Activated CD8-positive, alpha-beta T cell treated with anti-CD3 and anti-CD28 coated beads for 36 hours (primary cell): ENCODE measurements around the gene PGA3. TPM values are rescaled to one million over a fixed set of nuclear protein-coding genes. Genes with fewer than 3 reads are reported as not detected.
"Not testable (repeated sequence)": the region's sequence is repeated elsewhere in the genome, so short reads cannot be mapped to it uniquely, and the experiment has no call there.

Experiments
- ATAC-seq: fragments of 200-7000 bp; cut with Tn5 transposase; one replicate; pipeline ENCODE4 v1.10.0; 2021; ENCODE audit warnings: mild to moderate bottlenecking, moderate library complexity
- CTCF ChIA-PET: fragments of 350-600 bp; sonication (Branson Sonifier 250); formaldehyde crosslinking; loops from one replicate; lab custom pipeline; 2021; ENCODE audit warnings: antibody characterized with exemption; lab: Charles Lee
- POLR2A ChIA-PET: fragments of 350-600 bp; sonication (Branson Sonifier 250); formaldehyde crosslinking; loops from one replicate; lab custom pipeline; 2021; ENCODE audit warnings: antibody characterized with exemption; lab: Charles Lee
- DNase-seq: peaks from one replicate; pipeline ENCODE4 v3.0.0-alpha.2; 2020
- H3K27ac Mint-ChIP-seq: one replicate; pipeline ENCODE4 v1.8.0; 2021; ENCODE audit warnings: mild to moderate bottlenecking, mixed read lengths
- H3K27me3 Mint-ChIP-seq: one replicate; pipeline ENCODE4 v1.8.0; 2021; ENCODE audit warnings: mixed read lengths
- H3K36me3 Mint-ChIP-seq: one replicate; pipeline ENCODE4 v1.8.0; 2021; ENCODE audit warnings: low read depth, mixed read lengths
- H3K4me1 Mint-ChIP-seq: one replicate; pipeline ENCODE4 v1.8.0; 2021; ENCODE audit warnings: low read depth, mixed read lengths
- H3K4me3 Mint-ChIP-seq: one replicate; pipeline ENCODE4 v1.8.0; 2021; ENCODE audit warnings: mild to moderate bottlenecking, moderate library complexity, mixed read lengths
- H3K9me3 Mint-ChIP-seq: one replicate; pipeline ENCODE4 v1.8.0; 2021; ENCODE audit warnings: mixed read lengths
- CTCF ChIP-seq: fragments of 200-600 bp; IDR thresholded peaks from one replicate; pipeline ENCODE4 v1.8.0; 2022; ENCODE audit warnings: antibody characterized with exemption, mild to moderate bottlenecking
- intact Hi-C: fragments of 100-400 bp; cut with micrococcal nuclease; formaldehyde crosslinking; loops from one replicate; pipeline ENCODE4 v1.10.0; 2022
- total RNA-seq, 2 experiments: library from RNA; stranded (reverse); gene quantifications; one replicate each; pipeline ENCODE4 v1.2.3, GENCODE V29; 2021

The PGA3 gene
- total RNA-seq, 2 experiments from 2014 or later = not detected

GRCh38 chr11:61162092-61162941 is 41.0 kb upstream of the PGA3 start:
- peak overlapping the region; percentile 91 for H3K27ac Mint-ChIP-seq
- TF ChIP-seq CTCF = no peak
- ChIA-PET POLR2A (interaction anchor here (0.9 to 1.1 kb wide), 2 partner anchors 7 to 151 kb away, joined by 3 to 7 read pairs; no protein-coding TSS in a partner anchor), CTCF (interaction anchor here (1.0 kb wide), 1 partner anchor 50 kb away, joined by 3 read pairs; no protein-coding TSS in a partner anchor)
- no peaks in the 10 kb centered on the region for H3K36me3 Mint-ChIP-seq
- ATAC-seq = no peak
- DNase-seq = peak; percentile 73
- intact Hi-C loops = no loop called here
- peak overlapping the region; percentile 89 for H3K4me3 Mint-ChIP-seq
- H3K27me3 Mint-ChIP-seq = no peaks in the 10 kb centered on the region
- H3K4me1 Mint-ChIP-seq = peaks cover 59% of the 10 kb centered on the region
- peaks cover 2% of the 10 kb centered on the region for H3K9me3 Mint-ChIP-seq

- intact Hi-C loops = no loop called here
- peaks cover 63% of the 10 kb centered on the region for H3K4me1 Mint-ChIP-seq
- ATAC-seq = no peak
- TF ChIP-seq CTCF = no peak
- H3K4me3 Mint-ChIP-seq = no peak overlapping the region
- no peaks in the 10 kb centered on the region for H3K36me3 Mint-ChIP-seq
- ChIA-PET POLR2A (interaction anchor here (0.5 to 0.9 kb wide), 3 partner anchors 9 to 176 kb away, joined by 3 read pairs; no protein-coding TSS in a partner anchor), CTCF (no interaction called here)
- peaks cover 2% of the 10 kb centered on the region for H3K9me3 Mint-ChIP-seq
- H3K27ac Mint-ChIP-seq = peak overlapping the region; percentile 91
- H3K27me3 Mint-ChIP-seq = no peaks in the 10 kb centered on the region
- no peak for DNase-seq
Observed at GRCh38 chr11:61163021-61163420, 40.3 kb upstream of the PGA3 start.

GRCh38 chr11:61163714-61164605 is 39.4 kb upstream of the PGA3 start:
- Mint-ChIP-seq H3K4me1 (peaks cover 60% of the 10 kb centered on the region), H3K36me3 (no peaks in the 10 kb centered on the region), H3K4me3 (peak overlapping the region; percentile 18), H3K27me3 (no peaks in the 10 kb centered on the region), H3K27ac (peak overlapping the region; percentile 91), H3K9me3 (peaks cover 2% of the 10 kb centered on the region)
- ATAC-seq (peak; percentile 18), DNase-seq (peak; percentile 72)
- TF ChIP-seq CTCF = no peak
- CTCF ChIA-PET = no interaction called here
- POLR2A ChIA-PET = interaction anchor here (0.5 to 0.9 kb wide), 3 partner anchors 10 to 177 kb away, joined by 3 read pairs; no protein-coding TSS in a partner anchor
- intact Hi-C loops = no loop called here

DNA sequence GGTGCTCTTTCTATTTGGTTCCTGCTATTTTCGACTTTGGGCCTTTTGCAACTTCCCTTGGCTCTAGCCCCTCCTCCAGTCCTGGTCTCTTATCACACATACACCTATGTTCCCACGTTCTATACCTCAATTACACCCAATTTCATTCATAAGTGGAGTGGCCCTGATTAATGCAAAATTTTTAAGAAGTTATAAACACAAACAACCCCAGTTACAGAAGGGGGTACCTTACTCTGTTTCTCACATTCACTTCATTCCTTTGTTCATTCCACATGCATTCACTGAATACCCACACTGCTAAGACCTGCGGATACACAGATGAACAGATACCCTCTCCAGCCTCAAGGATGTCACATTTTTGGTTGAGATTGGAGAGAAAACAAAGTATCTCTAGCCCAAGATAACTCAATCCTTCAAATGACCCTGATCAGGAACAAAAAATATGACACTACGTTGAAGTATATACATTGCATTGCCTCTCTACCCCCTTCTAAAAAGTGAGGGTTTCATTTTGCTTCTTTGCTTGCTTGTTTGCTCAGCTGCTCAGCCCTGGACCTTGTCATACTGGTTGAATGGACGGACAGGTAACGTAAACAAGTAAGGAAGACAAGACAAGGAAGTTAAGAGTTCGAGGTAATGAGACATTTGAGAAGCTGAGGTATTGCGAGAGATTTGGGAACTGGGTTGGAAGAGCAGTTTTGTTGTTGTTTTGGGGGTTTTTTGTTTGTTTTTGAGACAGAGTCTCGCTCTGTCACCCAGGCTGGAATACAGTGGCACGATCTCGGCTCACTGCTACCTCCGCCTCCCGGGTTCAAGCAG is 38.5 kb upstream of the PGA3 start:
- no peaks in the 10 kb centered on the region for H3K36me3 Mint-ChIP-seq
- intact Hi-C loops = no loop called here
- no peak for DNase-seq
- H3K4me1 Mint-ChIP-seq = peaks cover 58% of the 10 kb centered on the region
- H3K9me3 Mint-ChIP-seq = peaks cover 2% of the 10 kb centered on the region
- ChIA-PET POLR2A (no interaction called here), CTCF (no interaction called here)
- peak overlapping the region; percentile 91 for H3K27ac Mint-ChIP-seq
- peak overlapping the region; percentile 18 for H3K4me3 Mint-ChIP-seq
- no peak for TF ChIP-seq CTCF
- no peak for ATAC-seq
- no peaks in the 10 kb centered on the region for H3K27me3 Mint-ChIP-seq

GRCh38 chr11:61165785-61166184 is 37.5 kb upstream of the PGA3 start:
- H3K4me3 Mint-ChIP-seq, H3K27ac Mint-ChIP-seq, H3K9me3 Mint-ChIP-seq, DNase-seq, POLR2A ChIA-PET, ATAC-seq, intact Hi-C loops, CTCF ChIA-PET, H3K27me3 Mint-ChIP-seq, H3K36me3 Mint-ChIP-seq: not testable (repeated sequence)
- peaks cover 48% of the 10 kb centered on the region for H3K4me1 Mint-ChIP-seq

- H3K9me3 Mint-ChIP-seq, CTCF ChIA-PET, POLR2A ChIA-PET, intact Hi-C loops, H3K36me3 Mint-ChIP-seq, H3K27ac Mint-ChIP-seq, ATAC-seq, DNase-seq, H3K27me3 Mint-ChIP-seq, H3K4me3 Mint-ChIP-seq: not testable (repeated sequence)
- peaks cover 47% of the 10 kb centered on the region for H3K4me1 Mint-ChIP-seq
Observed at GRCh38 chr11:61166331-61166730, 37.0 kb upstream of the PGA3 start.
